ENCODE data around the gene GLT1D1.

GLT1D1 gene

GRCh38 chr12:128914908-128915563 is 61.8 kb downstream of the GLT1D1 start:
- DNase-seq (ENCODE audit: low read depth), result no peak

GRCh38 chr12:128916425-128916824 is 63.1 kb downstream of the GLT1D1 start:
- no peak for DNase-seq (ENCODE audit: low read depth)

GRCh38 chr12:128918481-128919260 is 65.4 kb downstream of the GLT1D1 start:
- no peak for DNase-seq (ENCODE audit: low read depth)

- no peak for DNase-seq (ENCODE audit: low read depth)
These were observed 67.2 kb downstream of the GLT1D1 start for GRCh38 chr12:128920468-128920867.

- DNase-seq (ENCODE audit: low read depth), result no peak
These were observed 75.1 kb downstream of the GLT1D1 start for GRCh38 chr12:128928361-128928760.

GRCh38 chr12:128929057-128929456 is 75.8 kb downstream of the GLT1D1 start:
- DNase-seq (ENCODE audit: low read depth), result no peak

GRCh38 chr12:128930606-128931005 is 77.3 kb downstream of the GLT1D1 start:
- DNase-seq (ENCODE audit: low read depth), result no peak

- DNase-seq (ENCODE audit: low read depth), result no peak
These were observed 79.2 kb downstream of the GLT1D1 start for GRCh38 chr12:128932521-128932920.

GRCh38 chr12:128933039-128933438 is 79.8 kb downstream of the GLT1D1 start:
- no peak for DNase-seq (ENCODE audit: low read depth)

- no peak for DNase-seq (ENCODE audit: low read depth)
These were observed 80.6 kb downstream of the GLT1D1 start for GRCh38 chr12:128933926-128934325.

GRCh38 chr12:128938886-128939285 is 85.6 kb downstream of the GLT1D1 start:
- DNase-seq (ENCODE audit: low read depth), result no peak

- no peak for DNase-seq (ENCODE audit: low read depth)
These were observed 87.0 kb downstream of the GLT1D1 start for GRCh38 chr12:128940090-128940888.

- no peak for DNase-seq (ENCODE audit: low read depth)
These were observed 87.7 kb downstream of the GLT1D1 start for GRCh38 chr12:128940974-128941373.

GRCh38 chr12:128942960-128943477 is 89.7 kb downstream of the GLT1D1 start:
- DNase-seq (ENCODE audit: low read depth), result no peak

- no peak for DNase-seq (ENCODE audit: low read depth)
These were observed 91.7 kb downstream of the GLT1D1 start for GRCh38 chr12:128944956-128945355.

- DNase-seq (ENCODE audit: low read depth), result no peak
These were observed 93.9 kb downstream of the GLT1D1 start for GRCh38 chr12:128947209-128947608.

- DNase-seq (ENCODE audit: low read depth), result no peak
These were observed 95.8 kb downstream of the GLT1D1 start for GRCh38 chr12:128949086-128949485.

- no peak for DNase-seq (ENCODE audit: low read depth)
These were observed 98.2 kb downstream of the GLT1D1 start for GRCh38 chr12:128951448-128951847.

- no peak for DNase-seq (ENCODE audit: low read depth)
These were observed 103.5 kb downstream of the GLT1D1 start for GRCh38 chr12:128956755-128957154.

GRCh38 chr12:128959901-128960300 is 106.6 kb downstream of the GLT1D1 start:
- no peak for DNase-seq (ENCODE audit: low read depth)

- DNase-seq (ENCODE audit: low read depth), result no peak
These were observed 108.1 kb downstream of the GLT1D1 start for GRCh38 chr12:128961308-128961902.

GRCh38 chr12:128961957-128962356 is 108.7 kb downstream of the GLT1D1 start:
- DNase-seq (ENCODE audit: low read depth), result no peak

Measured in activated T-helper 1 cell treated with Interleukin-2 at 50 U/mL for 16 hours (primary cell).